HEK293 (cell line): Measurements from ENCODE around the gene CAMK2N2.

Experiments used
- ATF2 ChIP-seq: fragments of 450-650 bp; formaldehyde crosslinking; IDR thresholded peaks from 2 replicates; pipeline ENCODE4 v1.5.1; 2016; ENCODE audit warnings: missing biosample characterization, missing genetic modification characterization, low read depth
- BCL11B ChIP-seq: fragments of 450-650 bp; formaldehyde crosslinking; IDR thresholded peaks from 2 replicates; pipeline ENCODE4 v1.5.1; 2016; ENCODE audit warnings: low read depth, missing biosample characterization, missing genetic modification characterization
- HOXC10 ChIP-seq: sonication (generic); formaldehyde crosslinking; IDR thresholded peaks from 2 replicates; pipeline ENCODE4 v1.8.1; 2023; ENCODE audit warnings: mild to moderate bottlenecking, missing genetic modification reagents
- KLF1 ChIP-seq: fragments of 450-650 bp; formaldehyde crosslinking; IDR thresholded peaks from 2 replicates; pipeline ENCODE4 v1.5.1; 2016; ENCODE audit warnings: missing biosample characterization, missing genetic modification characterization
- KLF10 ChIP-seq: fragments of 450-650 bp; IDR thresholded peaks from 2 replicates; pipeline ENCODE4 v1.5.1; 2018; ENCODE audit warnings: missing biosample characterization, mild to moderate bottlenecking, missing genetic modification characterization
- KLF16 ChIP-seq: fragments of 450-650 bp; formaldehyde crosslinking; IDR thresholded peaks from 2 replicates; pipeline ENCODE4 v1.5.1; 2017; ENCODE audit warnings: missing biosample characterization, missing genetic modification characterization
- PRDM6 ChIP-seq: fragments of 450-650 bp; formaldehyde crosslinking; IDR thresholded peaks from 2 replicates; pipeline ENCODE4 v1.5.1; 2017; ENCODE audit warnings: missing biosample characterization, missing genetic modification characterization
- SETDB1 ChIP-seq: IDR thresholded peaks from one replicate; pipeline ENCODE4 v1.6.1; 2017; ENCODE audit warnings: mild to moderate bottlenecking, low read length, moderate library complexity, mixed read lengths; ENCODE audit not compliant: insufficient read length
- ZBTB10 ChIP-seq: fragments of 450-650 bp; formaldehyde crosslinking; IDR thresholded peaks from 2 replicates; pipeline ENCODE4 v1.5.1; 2016; ENCODE audit warnings: missing biosample characterization, missing genetic modification characterization
- ZBTB44 ChIP-seq: fragments of 450-650 bp; IDR thresholded peaks from 2 replicates; pipeline ENCODE4 v1.5.1; 2018; ENCODE audit warnings: missing biosample characterization, mild to moderate bottlenecking, missing genetic modification characterization
- ZBTB7A ChIP-seq: fragments of 450-650 bp; formaldehyde crosslinking; IDR thresholded peaks from 2 replicates; pipeline ENCODE4 v1.5.1; 2016; ENCODE audit warnings: low read depth, missing biosample characterization, missing genetic modification characterization
- ZFP69B ChIP-seq: fragments of 450-650 bp; formaldehyde crosslinking; IDR thresholded peaks from 2 replicates; pipeline ENCODE4 v1.5.1; 2016; ENCODE audit warnings: missing biosample characterization, missing genetic modification characterization
- ZNF10 ChIP-seq: fragments of 450-650 bp; formaldehyde crosslinking; IDR thresholded peaks from 2 replicates; pipeline ENCODE4 v1.5.1; 2017; ENCODE audit warnings: missing biosample characterization, missing genetic modification characterization
- ZNF132 ChIP-seq: fragments of 450-650 bp; formaldehyde crosslinking; IDR thresholded peaks from 2 replicates; pipeline ENCODE4 v1.5.1; 2017; ENCODE audit warnings: missing biosample characterization, missing genetic modification characterization, borderline replicate concordance
- ZNF175 ChIP-seq: fragments of 450-650 bp; formaldehyde crosslinking; IDR thresholded peaks from 2 replicates; pipeline ENCODE4 v1.5.1; 2016; ENCODE audit warnings: missing biosample characterization, missing genetic modification characterization
- ZNF23 ChIP-seq: fragments of 450-650 bp; formaldehyde crosslinking; IDR thresholded peaks from 2 replicates; pipeline ENCODE4 v1.5.1; 2016; ENCODE audit warnings: missing biosample characterization, missing genetic modification characterization, borderline replicate concordance
- ZNF266 ChIP-seq: fragments of 450-650 bp; formaldehyde crosslinking; IDR thresholded peaks from 2 replicates; pipeline ENCODE4 v1.5.1; 2016; ENCODE audit warnings: missing biosample characterization, missing genetic modification characterization, low read depth
- ZNF324 ChIP-seq: fragments of 450-650 bp; formaldehyde crosslinking; IDR thresholded peaks from 2 replicates; pipeline ENCODE4 v1.5.1; 2016; ENCODE audit warnings: missing biosample characterization, missing genetic modification characterization
- ZNF366 ChIP-seq: fragments of 450-650 bp; formaldehyde crosslinking; conservative IDR thresholded peaks from 2 replicates; pipeline ENCODE4 v1.5.1; 2016; ENCODE audit warnings: missing biosample characterization, missing genetic modification characterization
- ZNF423 ChIP-seq: fragments of 450-650 bp; formaldehyde crosslinking; IDR thresholded peaks from 2 replicates; pipeline ENCODE4 v1.5.1; 2016; ENCODE audit warnings: missing biosample characterization, missing genetic modification characterization
- ZNF513 ChIP-seq: fragments of 450-650 bp; IDR thresholded peaks from 2 replicates; pipeline ENCODE4 v1.5.1; 2018; ENCODE audit warnings: missing biosample characterization, missing genetic modification characterization
- ZNF521 ChIP-seq: fragments of 450-650 bp; formaldehyde crosslinking; IDR thresholded peaks from 2 replicates; pipeline ENCODE4 v1.5.1; 2017; ENCODE audit warnings: missing biosample characterization, mild to moderate bottlenecking, missing genetic modification characterization
- ZNF548 ChIP-seq: fragments of 450-650 bp; formaldehyde crosslinking; IDR thresholded peaks from 2 replicates; pipeline ENCODE4 v1.5.1; 2016; ENCODE audit warnings: missing biosample characterization, missing genetic modification characterization
- ZNF623 ChIP-seq: fragments of 450-650 bp; formaldehyde crosslinking; IDR thresholded peaks from 2 replicates; pipeline ENCODE4 v1.5.1; 2016; ENCODE audit warnings: missing biosample characterization, missing genetic modification characterization
- ZNF654 ChIP-seq: fragments of 450-650 bp; formaldehyde crosslinking; IDR thresholded peaks from 2 replicates; pipeline ENCODE4 v1.5.1; 2016; ENCODE audit warnings: low read depth, missing biosample characterization, missing genetic modification characterization
- ZNF660 ChIP-seq: fragments of 450-650 bp; IDR thresholded peaks from 2 replicates; pipeline ENCODE4 v1.5.1; 2018; ENCODE audit warnings: missing biosample characterization, mild to moderate bottlenecking, missing genetic modification characterization
- ZNF692 ChIP-seq: fragments of 450-650 bp; formaldehyde crosslinking; IDR thresholded peaks from 2 replicates; pipeline ENCODE4 v1.5.1; 2016; ENCODE audit warnings: missing biosample characterization, missing genetic modification characterization
- ZNF843 ChIP-seq: fragments of 450-650 bp; formaldehyde crosslinking; IDR thresholded peaks from 2 replicates; pipeline ENCODE4 v1.5.1; 2016; ENCODE audit warnings: missing biosample characterization, missing genetic modification characterization
- ZXDB ChIP-seq: fragments of 450-650 bp; formaldehyde crosslinking; IDR thresholded peaks from 2 replicates; pipeline ENCODE4 v1.5.1; 2016; ENCODE audit warnings: missing biosample characterization, missing genetic modification characterization

Gene CAMK2N2

GRCh38 chr3:184229394-184230080 is 31.8 kb downstream of the CAMK2N2 start, which contains the start of gene VWA5B2 (continued):
- TF ChIP-seq ZNF132 (tag by site-specific recombination) (no peak), ZBTB10 (peak; percentile 47; the same call in 1 of the 2 replicates), ZNF692 (tag by site-specific recombination) (0 out of 2 replicates have a peak, but pooled peaks have one; percentile 42), ZNF623 (no peak), SETDB1 (no peak), ZBTB7A (tag by site-specific recombination) (peak; percentile 17; the same call in 1 of the 2 replicates), ZNF10 (0 out of 2 replicates have a peak, but pooled peaks have one; percentile 26), HOXC10 (CRISPR knock-in tag) (no peak), KLF1 (tag by site-specific recombination) (no peak), KLF16 (tag by site-specific recombination) (0 out of 2 replicates have a peak, but pooled peaks have one; percentile 38), ATF2 (tag by site-specific recombination) (no peak), ZNF23 (no peak), ZNF548 (tag by site-specific recombination) (no peak), ZBTB44 (tag by site-specific recombination) (no peak), ZNF843 (tag by site-specific recombination) (no peak), ZFP69B (tag by site-specific recombination) (no peak), ZNF513 (tag by site-specific recombination) (no peak), ZNF324 (tag by site-specific recombination) (no peak), ZNF654 (tag by site-specific recombination) (no peak), ZNF521 (tag by site-specific recombination) (no peak), ZXDB (0 out of 2 replicates have a peak, but pooled peaks have one; percentile 53), PRDM6 (tag by site-specific recombination) (no peak), ZNF266 (tag by site-specific recombination) (no peak), BCL11B (tag by site-specific recombination) (0 out of 2 replicates have a peak, but pooled peaks have one; percentile 14), ZNF423 (peak; percentile 88), ZNF366 (tag by site-specific recombination) (no peak), ZNF175 (tag by site-specific recombination) (no peak), ZNF660 (tag by site-specific recombination) (peak; percentile 68; the same call in 1 of the 2 replicates), KLF10 (tag by site-specific recombination) (peak; percentile 29; the same call in 1 of the 2 replicates)
